A549 treated with dexamethasone at 1 μM for 4 hours (cell line): Measurements from ENCODE around the gene FGF4. TPM values are rescaled to one million over a fixed set of nuclear protein-coding genes. Genes with fewer than 3 reads are reported as not detected.

Source experiments
- total RNA-seq: library from RNA; stranded (reverse); fragments of 200-300 nt; extraction: Qiagen RNA extraction; gene quantifications from 5 replicates; pipeline ENCODE4 v1.2.3, GENCODE V29; 2022

The FGF4 gene
- 0.03 to 0.09 TPM (median 0.04 TPM) in 3 of 5 replicates, not detected in the others for total RNA-seq

GRCh38 chr11:69775163-69775755 is at the start of gene FGF4:
FGF4 (minus strand) TSS chr11:69775341; CDS start chr11:69775084, 257 bp downstream.

GRCh38 chr11:69818603-69819441 is 43.7 kb upstream of the FGF4 start, which contains the start of gene FGF3:
FGF3 (minus strand) TSS chr11:69819416; CDS start chr11:69818933, 483 bp downstream.

Other genes starting within 250 kb of the FGF4 start
- 147 to 223 TPM (median 198 TPM) in 5 replicates for gene CCND1, start 134.2 kb downstream of the FGF4 start, total RNA-seq
- gene LTO1, start 100.0 kb downstream of the FGF4 start, total RNA-seq, result 27.8 to 34.9 TPM (median 34.4 TPM) in 5 replicates
- gene FGF19, start 71.3 kb downstream of the FGF4 start, total RNA-seq, result 0.05 to 0.09 TPM (median 0.06 TPM) in 4 of 5 replicates, not detected in the other
- not detected in 5 replicates for gene FGF3, start 44.1 kb upstream of the FGF4 start, total RNA-seq